Endothelial cell of umbilical vein (primary cell): ENCODE results near the gene WDHD1. TPM values are rescaled to one million over a fixed set of nuclear protein-coding genes. Genes with fewer than 3 reads are reported as not detected.

Experiments
- BruUV-seq: library from RNA; stranded (reverse); fragments of 400-500 nt; replicated peaks from 2 replicates; lab custom pipeline; 2021; lab: Mats Ljungman, UMichigan
- CTCF ChIA-PET: fragments of 300-600, 350-600 bp; sonication (Branson Sonifier 250); formaldehyde crosslinking; loops from one replicate; lab custom pipeline; 2021; ENCODE audit warnings: antibody characterized with exemption, inconsistent platforms; lab: Charles Lee
- POLR2A ChIA-PET: fragments of 300-600, 350-600 bp; sonication (Branson Sonifier 250); formaldehyde crosslinking; loops from one replicate; lab custom pipeline; 2021; ENCODE audit warnings: antibody characterized with exemption, inconsistent platforms; lab: Charles Lee
- DNase-seq: peaks from one replicate; pipeline ENCODE4 v3.0.0-alpha.2; 2011; ENCODE audit warnings: low read depth, low spot score
- FAIRE-seq: peaks from 2 replicates; lab custom pipeline; 2011; peaks lifted over from hg19 to GRCh38; lab: Jason Lieb, UNC
- H2AFZ ChIP-seq: 2 replicates; pipeline ENCODE4 v1.6.0; 2012; ENCODE audit warnings: low read depth, low read length, control low read depth, inconsistent platforms
- H3K27ac ChIP-seq: 2 replicates; pipeline ENCODE4 v1.5.1; 2011; ENCODE audit warnings: low read depth, mild to moderate bottlenecking, control low read depth, low read length, moderate library complexity; ENCODE audit not compliant: insufficient read depth
- H3K27me3 ChIP-seq, 2 experiments: 2 replicates each; pipeline versions ENCODE4 v1.6.0 to v1.6.1; 2011; ENCODE audit warnings: low read length in 2 of 2, mixed read lengths in 1 of 2; ENCODE audit not compliant: control insufficient read depth in 2 of 2, insufficient read depth in 2 of 2
- H3K36me3 ChIP-seq, 2 experiments: 2 replicates in 1 of 2; 3 replicates in 1 of 2; pipeline ENCODE4 v1.5.1; 2011; ENCODE audit warnings: low read length in 2 of 2, mild to moderate bottlenecking in 1 of 2, moderate library complexity in 1 of 2; ENCODE audit not compliant: control insufficient read depth in 2 of 2, insufficient read depth in 2 of 2; ENCODE audit errors: extremely low read depth in 1 of 2
- H3K4me1 ChIP-seq: 3 replicates; pipeline ENCODE4 v1.5.1; 2011; ENCODE audit warnings: mild to moderate bottlenecking, low read length; ENCODE audit not compliant: control insufficient read depth, insufficient read depth; ENCODE audit errors: extremely low read depth
- H3K4me2 ChIP-seq: 2 replicates; pipeline ENCODE4 v1.6.1; 2011; ENCODE audit warnings: low read length, control low read depth, mixed read lengths; ENCODE audit not compliant: insufficient read depth
- H3K4me3 ChIP-seq, 3 experiments: fragments of 200-600 bp in 1 of 3; sonication (generic), shearing (Covaris generic) in 1 of 3; replicated peaks in 1 of 3; 2 replicates each; pipeline ENCODE4 v1.5.1; 2011 to 2016; ENCODE audit warnings: control low read depth in 3 of 3, low read length in 3 of 3, mild to moderate bottlenecking in 2 of 3, inconsistent platforms in 1 of 3, low read depth in 1 of 3, moderate library complexity in 1 of 3; ENCODE audit not compliant: insufficient read depth in 1 of 3
- H3K79me2 ChIP-seq: 2 replicates; pipeline ENCODE4 v1.6.0; 2012; ENCODE audit warnings: low read length, inconsistent platforms; ENCODE audit not compliant: control insufficient read depth, insufficient read depth
- H3K9ac ChIP-seq: replicated peaks from 2 replicates; pipeline ENCODE3; 2011; ENCODE audit warnings: low read length, control low read depth; ENCODE audit not compliant: insufficient read depth; ENCODE audit errors: extremely low read depth
- H3K9me1 ChIP-seq: replicated peaks from 3 replicates; pipeline ENCODE4 v1.6.0; 2011; ENCODE audit warnings: mild to moderate bottlenecking, low read length; ENCODE audit not compliant: control insufficient read depth, insufficient read depth; ENCODE audit errors: extremely low read depth
- H3K9me3 ChIP-seq: replicated peaks from 2 replicates; pipeline ENCODE4 v1.5.1; 2012; ENCODE audit warnings: low read length, inconsistent platforms; ENCODE audit not compliant: control insufficient read depth, insufficient read depth
- H4K20me1 ChIP-seq: replicated peaks from 2 replicates; pipeline ENCODE3; 2011; ENCODE audit warnings: mild to moderate bottlenecking, low read length; ENCODE audit not compliant: control insufficient read depth, insufficient read depth; ENCODE audit errors: extremely low read depth
- EZH2 ChIP-seq: IDR thresholded peaks from 2 replicates; pipeline ENCODE4 v1.6.1; 2012; ENCODE audit warnings: borderline replicate concordance, low read depth, mild to moderate bottlenecking, moderate library complexity, low read length, inconsistent platforms; ENCODE audit not compliant: severe bottlenecking
- FOS ChIP-seq: IDR thresholded peaks from 2 replicates; pipeline ENCODE4 v1.6.1; 2011; ENCODE audit warnings: mild to moderate bottlenecking, low read length, moderate library complexity, borderline replicate concordance; ENCODE audit not compliant: insufficient read depth
- JUN ChIP-seq: IDR thresholded peaks from 2 replicates; pipeline ENCODE4 v1.6.1; 2011; ENCODE audit warnings: borderline replicate concordance, low read depth; ENCODE audit not compliant: insufficient read length, insufficient read depth
- MYC ChIP-seq: IDR thresholded peaks from one replicate; pipeline ENCODE4 v1.6.1; 2011; ENCODE audit warnings: mild to moderate bottlenecking, low read depth, low read length
- POLR2A ChIP-seq: IDR thresholded peaks from 2 replicates; pipeline ENCODE4 v1.6.1; 2012; ENCODE audit warnings: low read depth, mild to moderate bottlenecking, control low read depth, low read length
- POLR2AphosphoS5 ChIP-seq: IDR thresholded peaks from 2 replicates; pipeline ENCODE4 v1.6.1; 2012; ENCODE audit warnings: low read depth, mild to moderate bottlenecking, control low read depth, low read length, moderate library complexity; ENCODE audit not compliant: insufficient read depth
- dilution Hi-C: fragments of 300-500 bp; cut with MboI; formaldehyde crosslinking; loops from one replicate; pipeline ENCODE4 v1.15.0; 2019; ENCODE audit warnings: low sequenced_read_pairs; ENCODE audit not compliant: extremely low pct_ligation_motif_present
- intact Hi-C: fragments of 100-400 bp; cut with micrococcal nuclease; formaldehyde crosslinking; loops from one replicate; pipeline ENCODE4 v1.10.0; 2022
- polyA plus RNA-seq, 4 experiments: library from polyadenylated mRNA; depleted of rRNA in 3 of 4; stranded (reverse) in 3 of 4; unstranded in 1 of 4; fragments of >200 nt; gene quantifications; 2 replicates each; pipeline versions ENCODE4 v1.2.1 to v1.2.3, GENCODE V29; 2011 to 2012; ENCODE audit warnings: missing spikeins in 1 of 4
- total RNA-seq: library from RNA; stranded (reverse); gene quantifications from 2 replicates; pipeline ENCODE4 v1.2.3, GENCODE V29; 2021

Gene WDHD1
- total and polyA plus RNA-seq, 2 donors (not counting 3 experiments of a cell fraction or from before 2014, with no cell fraction given): 3.1 to 22.5 TPM

GRCh38 chr14:54895683-54896082 lies 131.2 kb downstream of the WDHD1 start:
- TF ChIP-seq POLR2AphosphoS5 (no peak), MYC (no peak), JUN (no peak), EZH2 (no peak)
- no peak overlapping the region for H3K4me2 ChIP-seq
- no peak overlapping the region for H3K27ac ChIP-seq
- peaks cover 6% of the 10 kb centered on the region for H3K4me1 ChIP-seq
- H4K20me1 ChIP-seq: no peaks in the 10 kb centered on the region
- H3K9me1 ChIP-seq: no peaks in the 10 kb centered on the region
- H3K79me2 ChIP-seq: no peaks in the 10 kb centered on the region
- no peaks in the 10 kb centered on the region for H3K27me3 ChIP-seq
- no peak overlapping the region for H2AFZ ChIP-seq
- ChIA-PET CTCF (interaction anchor here (1.1 to 1.2 kb wide), 2 partner anchors 19 to 90 kb away, joined by 3 to 5 read pairs; no protein-coding TSS in a partner anchor), POLR2A (no interaction called here)
- DNase-seq (no peak), FAIRE-seq (no peak)
- H3K36me3 ChIP-seq: no peaks in the 10 kb centered on the region
- no TSS peak for BruUV-seq
- no peak overlapping the region for H3K4me3 ChIP-seq
- no peaks in the 10 kb centered on the region for H3K9me3 ChIP-seq
- intact Hi-C loops: no loop called here
- H3K9ac ChIP-seq: no peak overlapping the region
- dilution Hi-C loops: no loop called here

GRCh38 chr14:54894995-54895394 lies 131.9 kb downstream of the WDHD1 start:
- intact Hi-C loops: no loop called here
- Histone ChIP-seq H3K4me1 (peaks cover 6% of the 10 kb centered on the region), H3K4me2 (no peak overlapping the region), H2AFZ (no peak overlapping the region), H3K9ac (no peak overlapping the region), H4K20me1 (no peaks in the 10 kb centered on the region), H3K27me3 (no peaks in the 10 kb centered on the region), H3K36me3 (no peaks in the 10 kb centered on the region), H3K79me2 (no peaks in the 10 kb centered on the region), H3K4me3 (no peak overlapping the region), H3K27ac (no peak overlapping the region), H3K9me1 (no peaks in the 10 kb centered on the region), H3K9me3 (no peaks in the 10 kb centered on the region)
- FAIRE-seq (peak; percentile 81), DNase-seq (peak; percentile 28)
- TF ChIP-seq FOS (peak; percentile 51), POLR2A (no peak)
- ChIA-PET POLR2A (no interaction called here), CTCF (interaction anchor here (1.1 to 1.2 kb wide), 2 partner anchors 18 to 89 kb away, joined by 3 to 5 read pairs; no protein-coding TSS in a partner anchor)
- dilution Hi-C loops: no loop called here
- BruUV-seq: no TSS peak
